ENCODE measurements around the gene GRM1. TPM values are rescaled to one million over a fixed set of nuclear protein-coding genes. Genes with fewer than 3 reads are reported as not detected.

GRM1 gene
- total and polyA plus RNA-seq, 12 donors = under 0.01 to 1.3 (median 0.07) TPM; not detected in 3

DNA sequence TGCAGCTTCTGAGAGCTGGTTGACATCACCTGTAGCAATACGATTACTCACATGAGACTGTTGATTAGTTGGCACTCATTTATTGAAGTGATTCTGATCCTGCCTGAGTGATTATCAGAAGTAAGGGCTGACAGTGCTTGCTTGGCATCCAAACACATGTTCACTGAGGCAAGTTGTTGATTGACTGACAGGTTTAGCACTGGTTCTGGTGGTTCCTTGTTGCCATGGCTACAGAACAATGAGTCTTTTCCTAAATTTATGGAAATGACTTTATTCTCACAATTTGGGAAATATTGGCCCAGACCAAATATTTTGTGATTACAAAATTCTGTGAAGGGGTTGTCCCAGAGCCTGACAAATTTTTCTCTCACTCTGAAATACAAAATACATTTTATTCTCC is 368.8 kb downstream of the GRM1 start:
- TF ChIP-seq CTCF (IDR thresholded peaks at IDR 0.05) (no peak), POLR2A (IDR thresholded peaks at IDR 0.05) (no peak)
- no peaks in the 10 kb centered on the region for H3K27me3 ChIP-seq
- DNase-seq = no peak
- intact Hi-C loops (cut with DNase I) = no loop called here
- H3K4me1 ChIP-seq (replicated peaks in 1 of 2) = no peaks in the 10 kb centered on the region
- H3K36me3 ChIP-seq (replicated peaks in 1 of 2) = no peaks in the 10 kb centered on the region
- H3K9me3 ChIP-seq (replicated peaks in 1 of 3) = no peaks in the 10 kb centered on the region
- H3K27ac ChIP-seq = no peak overlapping the region
- no peak overlapping the region for H3K4me3 ChIP-seq
- 62 to 89% (median 84%) methylated on average over 1 of the region's 1 CpG for WGBS, 4 donors

DNA sequence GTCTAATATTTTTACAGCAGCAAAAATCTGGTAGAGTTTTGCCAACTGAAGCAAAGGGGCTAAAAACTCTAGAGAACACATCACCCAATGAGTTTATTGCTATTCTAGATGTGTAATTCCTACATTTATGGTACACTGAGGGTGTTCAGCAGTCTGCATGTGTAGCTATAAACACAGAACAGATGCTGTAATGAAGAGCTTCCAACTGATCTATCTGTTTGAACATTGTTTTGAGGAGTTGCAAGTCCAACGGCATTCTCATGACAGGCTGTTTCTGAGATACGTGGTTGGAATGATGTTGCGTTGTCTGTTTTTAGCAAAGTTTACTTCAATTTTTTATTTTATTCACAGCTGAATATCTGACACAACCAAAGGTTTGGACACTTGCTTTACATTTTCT is 373.6 kb downstream of the GRM1 start:
- no peaks in the 10 kb centered on the region for H3K9me3 ChIP-seq (replicated peaks in 1 of 3)
- H3K4me1 ChIP-seq (replicated peaks in 1 of 2) = no peaks in the 10 kb centered on the region
- H3K27me3 ChIP-seq = no peaks in the 10 kb centered on the region
- H3K27ac ChIP-seq = no peak overlapping the region
- no peak for TF ChIP-seq POLR2A (IDR thresholded peaks at IDR 0.05)
- DNase-seq = no peak
- 83 to 89% (median 89%) methylated on average over 3 of the region's 3 CpGs for WGBS, 4 donors
- no peak overlapping the region for H3K4me3 ChIP-seq
- intact Hi-C loops (cut with DNase I) = no loop called here
- no peaks in the 10 kb centered on the region for H3K36me3 ChIP-seq (replicated peaks in 1 of 2)

DNA sequence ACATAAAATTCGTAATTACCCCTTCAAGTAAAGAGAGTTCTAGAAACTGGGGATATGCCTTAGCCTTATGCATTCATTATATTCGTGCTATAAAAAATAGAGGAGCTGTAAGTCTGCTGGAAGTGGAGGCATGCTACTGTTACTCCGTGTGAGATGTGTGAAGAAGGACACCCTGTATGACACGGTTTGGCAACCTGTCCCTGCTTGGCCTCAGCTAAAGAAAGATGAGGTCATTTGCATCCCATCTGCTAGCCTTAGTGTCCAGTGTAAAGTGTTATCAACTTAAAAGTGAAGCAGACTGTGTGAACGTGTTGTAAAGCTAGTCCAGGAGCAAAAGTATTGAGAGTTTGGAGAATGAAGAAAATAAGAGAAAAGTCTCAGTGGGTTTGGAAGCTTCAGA is 379.7 kb downstream of the GRM1 start:
- no peaks in the 10 kb centered on the region for H3K4me1 ChIP-seq (replicated peaks in 1 of 2)
- DNase-seq = no peak
- no peak for TF ChIP-seq POLR2A (IDR thresholded peaks at IDR 0.05)
- no peak for TF ChIP-seq CTCF (IDR thresholded peaks at IDR 0.05)
- intact Hi-C loops (cut with DNase I) = no loop called here
- H3K9me3 ChIP-seq (replicated peaks in 1 of 3) = no peaks in the 10 kb centered on the region
- H3K27me3 ChIP-seq = no peaks in the 10 kb centered on the region
- H3K4me3 ChIP-seq = no peak overlapping the region
- H3K36me3 ChIP-seq (replicated peaks in 1 of 2) = no peaks in the 10 kb centered on the region
- WGBS, 4 donors = 50 to 61% (median 55%) methylated on average over 5 of the region's 5 CpGs
- no peak overlapping the region for H3K27ac ChIP-seq

- Histone ChIP-seq H3K9me3 (replicated peaks in 1 of 3) (no peaks in the 10 kb centered on the region), H3K4me3 (no peak overlapping the region), H3K4me1 (replicated peaks in 1 of 2) (no peaks in the 10 kb centered on the region), H3K36me3 (replicated peaks in 1 of 2) (no peaks in the 10 kb centered on the region), H3K27ac (no peak overlapping the region), H3K27me3 (no peaks in the 10 kb centered on the region)
- no peak for TF ChIP-seq CTCF (IDR thresholded peaks at IDR 0.05)
- TF ChIP-seq POLR2A (IDR thresholded peaks at IDR 0.05) = no peak
- no peak for DNase-seq
- intact Hi-C loops (cut with DNase I) = no loop called here
- WGBS, 4 donors = 67 to 80% (median 72%) methylated on average over 2 of the region's 2 CpGs
Measured at GRCh38 chr6:146410851-146411595, 382.2 kb downstream of the GRM1 start.

- H3K36me3 ChIP-seq (replicated peaks in 1 of 2) = no peaks in the 10 kb centered on the region
- H3K4me1 ChIP-seq (replicated peaks in 1 of 2) = no peaks in the 10 kb centered on the region
- TF ChIP-seq CTCF (IDR thresholded peaks at IDR 0.05) (no peak), POLR2A (IDR thresholded peaks at IDR 0.05) (no peak)
- H3K4me3 ChIP-seq = no peak overlapping the region
- 64 to 79% (median 74%) methylated on average over 5 of the region's 5 CpGs for WGBS, 4 donors
- no peak for DNase-seq
- intact Hi-C loops (cut with DNase I) = no loop called here
- H3K27ac ChIP-seq = no peak overlapping the region
- H3K9me3 ChIP-seq (replicated peaks in 1 of 3) = no peaks in the 10 kb centered on the region
- H3K27me3 ChIP-seq = no peaks in the 10 kb centered on the region
Measured at GRCh38 chr6:146419576-146419975, 390.7 kb downstream of the GRM1 start.

All from adrenal gland (tissue), 12 donors.